HEK293T (cell line): ENCODE results near the gene AOC1.

ENCODE experiments used
- ARNT ChIP-seq: fragments of 450-650 bp; IDR thresholded peaks from 2 replicates; pipeline ENCODE4 v1.6.1; 2017; ENCODE audit warnings: mild to moderate bottlenecking
- BHLHE40 ChIP-seq: fragments of 450-650 bp; IDR thresholded peaks from 2 replicates; pipeline ENCODE4 v1.6.1; 2016; ENCODE audit warnings: mild to moderate bottlenecking, moderate library complexity, borderline replicate concordance
- ELF4 ChIP-seq: fragments of 450-650 bp; IDR thresholded peaks from 2 replicates; pipeline ENCODE4 v1.6.1; 2017; ENCODE audit warnings: antibody characterized with exemption
- FOXA1 ChIP-seq: fragments of 450-650 bp; IDR thresholded peaks from 2 replicates; pipeline ENCODE4 v1.6.1; 2016; ENCODE audit warnings: mild to moderate bottlenecking
- FOXM1 ChIP-seq: fragments of 450-650 bp; IDR thresholded peaks from 2 replicates; pipeline ENCODE4 v1.6.1; 2017; ENCODE audit warnings: mild to moderate bottlenecking, borderline replicate concordance
- HDGF ChIP-seq: fragments of 450-650 bp; IDR thresholded peaks from 2 replicates; pipeline ENCODE4 v1.6.1; 2017; ENCODE audit warnings: antibody characterized with exemption, borderline replicate concordance
- LEF1 ChIP-seq: fragments of 450-650 bp; IDR thresholded peaks from 2 replicates; pipeline ENCODE4 v1.6.1; 2017; ENCODE audit warnings: mild to moderate bottlenecking, borderline replicate concordance
- NFRKB ChIP-seq: fragments of 450-650 bp; IDR thresholded peaks from 2 replicates; pipeline ENCODE4 v1.6.1; 2016; ENCODE audit warnings: mild to moderate bottlenecking, moderate library complexity
- SP1 ChIP-seq: fragments of 450-650 bp; IDR thresholded peaks from 2 replicates; pipeline ENCODE4 v1.6.1; 2017
- SUZ12 ChIP-seq: fragments of 450-650 bp; IDR thresholded peaks from 2 replicates; pipeline ENCODE4 v1.6.1; 2016; ENCODE audit warnings: mild to moderate bottlenecking
- ZNF384 ChIP-seq: fragments of 450-650 bp; IDR thresholded peaks from 2 replicates; pipeline ENCODE4 v1.6.1; 2016

- TF ChIP-seq SP1 (no peak), FOXM1 (no peak), NFRKB (no peak), ARNT (no peak), SUZ12 (no peak), LEF1 (no peak), ZNF384 (no peak), ELF4 (no peak), FOXA1 (no peak), BHLHE40 (no peak), HDGF (no peak)
Observed at GRCh38 chr7:150849204-150849775, 3.0 kb upstream of the AOC1 start.
